Gastrocnemius medialis (tissue), 4 donors: ENCODE results near the gene GNAZ.

Source experiments
- POLR2A ChIP-seq, 2 donors: fragments of 450-650 bp; IDR thresholded peaks; one replicate each; pipeline ENCODE4 v1.6.1; 2017; ENCODE audit warnings: antibody characterized with exemption in 2 of 2, mild to moderate bottlenecking in 2 of 2, moderate library complexity in 2 of 2
- TF ChIP-seq, protein P1 (sequence below), 5 experiments: fragments of 450-650 bp in 3 of 5; fragments of 200-600 bp in 2 of 5; sonication (generic) in 2 of 5; IDR thresholded peaks in 4 of 5; conservative IDR thresholded peaks in 1 of 5; 1 replicate in 4 of 5; 2 replicates in 1 of 5; pipeline ENCODE4 v1.5.1; 2016 to 2019; ENCODE audit warnings: antibody characterized with exemption in 5 of 5, mild to moderate bottlenecking in 3 of 5, moderate library complexity in 3 of 5

DNA sequence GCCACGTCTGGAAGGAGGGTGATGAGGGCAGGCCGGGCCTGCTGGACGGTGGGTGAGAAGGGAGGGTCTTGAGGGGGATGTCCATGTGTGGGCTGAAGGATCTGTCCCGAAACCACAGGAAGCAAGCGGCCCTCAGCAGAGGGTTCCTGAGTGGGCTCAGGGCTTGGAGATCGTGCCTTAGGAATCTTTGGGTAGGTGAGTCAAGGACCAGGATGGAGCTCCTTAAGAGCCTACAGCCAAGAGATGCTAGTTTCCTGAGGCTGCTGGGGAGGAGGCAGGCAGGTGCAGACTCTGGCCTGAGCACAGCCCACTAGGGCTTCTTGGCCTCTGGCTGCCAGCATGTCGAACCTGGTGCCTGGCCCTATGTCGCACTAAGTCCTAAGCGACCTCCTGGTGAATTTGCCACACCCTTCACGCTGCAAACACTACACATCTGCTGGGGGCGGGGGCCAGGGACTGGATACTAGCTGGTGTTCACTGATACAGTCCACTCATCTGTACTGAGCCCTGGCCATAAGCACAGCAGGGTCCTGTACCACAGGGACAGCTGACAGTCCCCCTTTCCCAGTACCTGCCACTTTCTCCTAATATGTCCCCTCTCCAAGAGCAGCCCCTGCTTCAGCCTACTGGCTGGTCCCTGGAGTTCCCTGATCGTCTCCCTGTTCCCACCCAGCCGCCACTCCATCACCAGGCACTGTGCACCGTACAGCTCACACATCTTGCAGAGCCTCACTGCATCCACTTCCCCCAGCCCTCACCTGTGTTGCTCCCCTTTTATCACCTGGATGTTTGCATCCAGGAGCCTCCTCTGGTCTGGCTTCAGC, 19.5 kb downstream of the GNAZ start:
- TF ChIP-seq, protein P1, sequence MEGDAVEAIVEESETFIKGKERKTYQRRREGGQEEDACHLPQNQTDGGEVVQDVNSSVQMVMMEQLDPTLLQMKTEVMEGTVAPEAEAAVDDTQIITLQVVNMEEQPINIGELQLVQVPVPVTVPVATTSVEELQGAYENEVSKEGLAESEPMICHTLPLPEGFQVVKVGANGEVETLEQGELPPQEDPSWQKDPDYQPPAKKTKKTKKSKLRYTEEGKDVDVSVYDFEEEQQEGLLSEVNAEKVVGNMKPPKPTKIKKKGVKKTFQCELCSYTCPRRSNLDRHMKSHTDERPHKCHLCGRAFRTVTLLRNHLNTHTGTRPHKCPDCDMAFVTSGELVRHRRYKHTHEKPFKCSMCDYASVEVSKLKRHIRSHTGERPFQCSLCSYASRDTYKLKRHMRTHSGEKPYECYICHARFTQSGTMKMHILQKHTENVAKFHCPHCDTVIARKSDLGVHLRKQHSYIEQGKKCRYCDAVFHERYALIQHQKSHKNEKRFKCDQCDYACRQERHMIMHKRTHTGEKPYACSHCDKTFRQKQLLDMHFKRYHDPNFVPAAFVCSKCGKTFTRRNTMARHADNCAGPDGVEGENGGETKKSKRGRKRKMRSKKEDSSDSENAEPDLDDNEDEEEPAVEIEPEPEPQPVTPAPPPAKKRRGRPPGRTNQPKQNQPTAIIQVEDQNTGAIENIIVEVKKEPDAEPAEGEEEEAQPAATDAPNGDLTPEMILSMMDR (IDR thresholded peaks at IDR 0.05 in 4 of 5, conservative IDR thresholded peaks at IDR 0.05 in 1 of 5), result no peak
- no peak for TF ChIP-seq POLR2A (IDR thresholded peaks at IDR 0.05)
